K562 (cell line): ENCODE measurements around the gene CHPF2.

Source experiments
- ARID2 ChIP-seq: fragments of 450-650 bp; IDR thresholded peaks from 2 replicates; pipeline ENCODE4 v1.6.1; 2017; ENCODE audit warnings: antibody characterized with exemption, mild to moderate bottlenecking
- CBX5 ChIP-seq: IDR thresholded peaks from 2 replicates; pipeline ENCODE4 v1.6.1; 2014; ENCODE audit warnings: low read depth, borderline replicate concordance
- CTCF ChIP-seq, 3 experiments: IDR thresholded peaks in 2 of 3; conservative IDR thresholded peaks in 1 of 3; 2 replicates each; pipeline ENCODE4 v1.5.1; 2011 to 2012; ENCODE audit warnings: low read length in 3 of 3, mild to moderate bottlenecking in 3 of 3, control low read depth in 2 of 3, improper control_type of control experiment in 1 of 3, inconsistent platforms in 1 of 3, low read depth in 1 of 3, mixed read lengths in 1 of 3, moderate library complexity in 1 of 3; ENCODE audit not compliant: insufficient read depth in 2 of 3
- FOSL1 ChIP-seq: fragments of 200-800 bp; sonication (Bioruptor generic); conservative IDR thresholded peaks from 2 replicates; pipeline ENCODE4 v1.6.1; 2016; ENCODE audit warnings: missing genetic modification characterization, missing compliant biosample characterization
- KLF16 ChIP-seq: IDR thresholded peaks from 2 replicates; pipeline ENCODE4 v1.6.1; 2016; ENCODE audit warnings: antibody characterized with exemption
- MTA2 ChIP-seq: fragments of 450-650 bp; IDR thresholded peaks from 2 replicates; pipeline ENCODE4 v1.6.1; 2016; ENCODE audit warnings: low read depth
- MXD1 ChIP-seq: fragments of 250-450 bp; sonication (Bioruptor Pico); IDR thresholded peaks from 2 replicates; pipeline ENCODE4 v1.8.0; 2021; ENCODE audit warnings: borderline replicate concordance, mild to moderate bottlenecking, moderate library complexity; ENCODE audit not compliant: poor library complexity, severe bottlenecking
- RBBP5 ChIP-seq: fragments of 200-600 bp; sonication (generic); IDR thresholded peaks from 2 replicates; pipeline ENCODE4 v1.6.1; 2012; ENCODE audit warnings: borderline replicate concordance, mild to moderate bottlenecking, low read length, control low read depth, inconsistent platforms; ENCODE audit not compliant: insufficient read depth, poor library complexity, severe bottlenecking
- TBP ChIP-seq: optimal IDR thresholded peaks from 2 replicates; pipeline ENCODE3; 2011; ENCODE audit warnings: low read depth, low read length, improper control_type of control experiment
- ZNF133 ChIP-seq: fragments of 250-450 bp; sonication (Bioruptor Pico); IDR thresholded peaks from 2 replicates; pipeline ENCODE4 v1.4.0; 2020; ENCODE audit warnings: mild to moderate bottlenecking
- ZNF23 ChIP-seq: fragments of 250-450 bp; sonication (Bioruptor Pico); IDR thresholded peaks from 2 replicates; pipeline ENCODE4 v1.4.0; 2020; ENCODE audit warnings: mild to moderate bottlenecking
- ZNF3 ChIP-seq: fragments of 250-450 bp; sonication (Bioruptor Pico); IDR thresholded peaks from 2 replicates; pipeline ENCODE4 v1.5.0; 2021; ENCODE audit warnings: mild to moderate bottlenecking, moderate library complexity

- no peak for TF ChIP-seq CTCF (IDR thresholded peaks at IDR 0.05 in 2 of 3, conservative IDR thresholded peaks at IDR 0.05 in 1 of 3; ENCODE audit: insufficient read depth in 2 of 3, low read depth in 1 of 3, low read length in 3 of 3)
- no peak for TF ChIP-seq TBP
- no peak for TF ChIP-seq ZNF133 (CRISPR knock-in tag)
- no peak for TF ChIP-seq ZNF3 (CRISPR knock-in tag)
- no peak for TF ChIP-seq MXD1 (CRISPR knock-in tag)
- TF ChIP-seq ZNF23 = no peak
- no peak for TF ChIP-seq CBX5
- no peak for TF ChIP-seq RBBP5
- TF ChIP-seq KLF16 = no peak
- TF ChIP-seq FOSL1 (tag) = no peak
- no peak for TF ChIP-seq MTA2
- TF ChIP-seq ARID2 = no peak
Measured at GRCh38 chr7:151280388-151281019, 48.2 kb downstream of the CHPF2 start.
